SJSA1 (cell line): ENCODE measurements around the gene ARFGAP2. TPM values are rescaled to one million over a fixed set of nuclear protein-coding genes. Genes with fewer than 3 reads are reported as not detected.
"Not testable (repeated sequence)": the region's sequence is repeated elsewhere in the genome, so short reads cannot be mapped to it uniquely, and the experiment has no call there.

ENCODE experiments used
- DNase-seq, 2 experiments: peaks; one replicate each; pipeline ENCODE4 v3.0.0-alpha.2; 2015 to 2020; ENCODE audit warnings: low spot score in 2 of 2, low read depth in 1 of 2
- H3K27ac ChIP-seq: fragments of 250-450 bp; sonication (Bioruptor Pico); 2 replicates; pipeline ENCODE4 v1.5.1; 2020; ENCODE audit warnings: mild to moderate bottlenecking, moderate library complexity
- H3K27me3 ChIP-seq: fragments of 250-450 bp; sonication (Bioruptor Pico); replicated peaks from 2 replicates; pipeline ENCODE4 v1.5.1; 2020; ENCODE audit warnings: mild to moderate bottlenecking, moderate library complexity
- H3K36me3 ChIP-seq: fragments of 250-450 bp; sonication (Bioruptor Pico); 2 replicates; pipeline ENCODE4 v1.5.1; 2020; ENCODE audit warnings: mild to moderate bottlenecking
- H3K4me1 ChIP-seq: fragments of 250-450 bp; sonication (Bioruptor Pico); replicated peaks from 2 replicates; pipeline ENCODE4 v1.6.1; 2021; ENCODE audit warnings: mild to moderate bottlenecking
- H3K4me3 ChIP-seq: fragments of 250-450 bp; sonication (Bioruptor Pico); 2 replicates; pipeline ENCODE4 v1.5.1; 2020; ENCODE audit warnings: mild to moderate bottlenecking
- H3K9me3 ChIP-seq: fragments of 250-450 bp; sonication (Bioruptor Pico); replicated peaks from 2 replicates; pipeline ENCODE4 v1.5.1; 2020; ENCODE audit warnings: mild to moderate bottlenecking
- total RNA-seq: library from RNA; depleted of rRNA; stranded (reverse); fragments of >200 nt; shearing (Covaris generic); gene quantifications from 2 replicates; pipeline ENCODE4 v1.2.3, GENCODE V29; 2014; rRNA removed

The ARFGAP2 gene
- total RNA-seq, 1 experiment from 2014 or later, result 134 TPM

DNA sequence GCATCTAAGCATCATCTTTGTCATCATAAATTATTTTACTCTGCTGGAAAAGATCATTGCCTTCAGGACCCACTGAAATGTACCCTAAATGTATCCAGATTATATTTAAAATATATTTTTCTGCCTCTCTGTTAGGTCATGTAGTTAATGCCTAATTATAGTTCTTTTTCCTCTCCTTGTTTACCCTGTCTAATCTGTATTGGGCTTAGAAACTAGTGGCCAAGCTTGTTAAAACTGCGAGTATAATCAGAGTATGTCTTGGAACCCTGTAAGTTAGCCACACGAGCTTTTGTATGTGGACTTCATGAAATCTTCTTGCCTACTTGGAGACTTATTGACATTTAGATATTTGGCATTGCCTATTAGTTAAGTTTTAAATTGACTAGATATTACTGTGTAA is 55.6 kb downstream of the ARFGAP2 start:
- no peaks in the 10 kb centered on the region for H3K9me3 ChIP-seq
- no peaks in the 10 kb centered on the region for H3K4me1 ChIP-seq

DNA sequence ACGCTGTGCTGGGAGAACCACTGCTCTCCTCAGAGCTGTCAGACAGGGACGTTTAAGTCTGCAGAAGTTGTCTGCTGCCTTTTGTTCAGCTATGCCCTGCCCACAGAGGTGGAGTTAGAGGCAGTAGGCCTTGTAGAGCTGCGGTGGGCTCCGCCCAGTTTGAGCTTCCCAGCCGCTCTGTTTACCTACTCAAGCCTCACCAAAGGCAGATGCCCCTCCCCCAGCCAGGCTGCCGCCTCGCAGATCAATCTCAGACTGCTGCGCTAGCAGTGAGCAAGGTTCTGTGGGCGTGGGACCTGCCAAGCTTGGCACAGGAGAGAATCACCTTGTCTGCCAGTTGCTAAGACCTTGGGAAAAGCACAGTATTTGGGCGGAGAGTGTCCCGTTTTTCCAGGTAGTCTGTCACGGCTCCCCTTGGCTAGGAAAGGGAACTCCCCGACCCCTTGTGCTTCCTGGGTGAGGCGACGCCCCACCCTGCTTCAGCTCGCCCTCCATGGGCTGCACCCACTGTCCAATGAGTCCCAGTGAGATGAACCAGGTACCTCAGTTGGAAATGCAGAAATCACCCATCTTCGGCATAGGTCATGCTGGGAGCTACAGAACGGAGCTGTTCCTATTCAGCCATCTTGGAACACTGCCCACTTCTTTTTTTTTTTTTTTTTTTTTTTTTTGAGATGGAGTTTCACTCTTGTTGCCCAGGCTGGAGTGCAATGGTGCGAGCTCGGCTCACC is 57.6 kb downstream of the ARFGAP2 start:
- not testable (repeated sequence) for H3K4me3 ChIP-seq, H3K36me3 ChIP-seq, H3K9me3 ChIP-seq, H3K27ac ChIP-seq, DNase-seq, H3K27me3 ChIP-seq, H3K4me1 ChIP-seq

More for the DNA sequence above, 55.6 kb downstream of the ARFGAP2 start:
- Histone ChIP-seq H3K27me3 (no peaks in the 10 kb centered on the region), H3K36me3 (no peaks in the 10 kb centered on the region), H3K27ac (no peak overlapping the region), H3K4me3 (no peak overlapping the region)
- DNase-seq, result no peak

Other genes with a start within 250 kb of the ARFGAP2 start
- gene CSTPP1, start 240.1 kb downstream of the ARFGAP2 start, total RNA-seq, result 11.3 and 14.9 TPM in 2 replicates
- 18.8 and 23.2 TPM in 2 replicates for gene PACSIN3, start 9.6 kb upstream of the ARFGAP2 start, total RNA-seq
- gene DDB2, start 38.1 kb upstream of the ARFGAP2 start, total RNA-seq, result 41.3 and 63.5 TPM in 2 replicates
- gene ACP2, start 71.9 kb upstream of the ARFGAP2 start, total RNA-seq, result 29.8 and 34.4 TPM in 2 replicates
- gene NR1H3, start 81.1 kb upstream of the ARFGAP2 start, total RNA-seq, result 11.1 and 11.8 TPM in 2 replicates
- 15.7 and 20.9 TPM in 2 replicates for gene MADD, start 93.3 kb upstream of the ARFGAP2 start, total RNA-seq
- gene MYBPC3, start 175.8 kb upstream of the ARFGAP2 start, total RNA-seq, result not detected in 2 replicates
- not detected in 2 replicates for gene SPI1, start 201.7 kb upstream of the ARFGAP2 start, total RNA-seq
- 42.0 and 76.0 TPM in 2 replicates for gene SLC39A13, start 231.7 kb upstream of the ARFGAP2 start, total RNA-seq
- 295 and 358 TPM in 2 replicates for gene PSMC3, start 249.6 kb upstream of the ARFGAP2 start, total RNA-seq